HK-2 (cell line): ENCODE measurements around the gene UBB.
A peak's percentile ranks its signal among the peaks of the same experiment; 100 is the strongest.

Experiments used
- DNase-seq: peaks from one replicate; pipeline ENCODE4 v3.0.0-alpha.2; 2018; ENCODE audit not compliant: unreplicated experiment

The UBB gene

GRCh38 chr17:16380640-16381495 lies at the start of gene UBB:
Gene UBB, plus strand, starts transcription at chr17:16381091. Its CDS starts 817 bp downstream, at chr17:16381908.
- peak; percentile 94 for DNase-seq

- no peak for DNase-seq
Measured at GRCh38 chr17:16338391-16338790, 42.5 kb upstream of the UBB start.

- no peak for DNase-seq
Measured at GRCh38 chr17:16339402-16339801, 41.5 kb upstream of the UBB start.

GRCh38 chr17:16339959-16340358 lies 40.9 kb upstream of the UBB start:
- no peak for DNase-seq

- no peak for DNase-seq
Measured at GRCh38 chr17:16342979-16343378, 37.9 kb upstream of the UBB start.

GRCh38 chr17:16343569-16343968 lies 37.3 kb upstream of the UBB start:
- DNase-seq = no peak

GRCh38 chr17:16345565-16345964 lies 35.3 kb upstream of the UBB start:
- DNase-seq = no peak

- DNase-seq = no peak
Measured at GRCh38 chr17:16346721-16347271, 34.1 kb upstream of the UBB start.

GRCh38 chr17:16348586-16348985 lies 32.3 kb upstream of the UBB start:
- no peak for DNase-seq

- no peak for DNase-seq
Measured at GRCh38 chr17:16349431-16349830, 31.5 kb upstream of the UBB start.

- DNase-seq = no peak
Measured at GRCh38 chr17:16351831-16352230, 29.1 kb upstream of the UBB start.

- peak; percentile 44 for DNase-seq
Measured at GRCh38 chr17:16352303-16352666, 28.6 kb upstream of the UBB start.

GRCh38 chr17:16352667-16353316 lies 28.1 kb upstream of the UBB start:
- DNase-seq = peak; percentile 44

GRCh38 chr17:16353317-16354174 lies 27.3 kb upstream of the UBB start, which contains the start of gene CENPV:
Gene CENPV, minus strand, starts transcription at chr17:16353469. Its CDS starts 33 bp downstream, at chr17:16353436.
- no peak for DNase-seq

GRCh38 chr17:16354585-16354984 lies 26.3 kb upstream of the UBB start:
- DNase-seq = no peak

- no peak for DNase-seq
Measured at GRCh38 chr17:16358394-16358793, 22.5 kb upstream of the UBB start.

- DNase-seq = no peak
Measured at GRCh38 chr17:16361874-16362273, 19.0 kb upstream of the UBB start.

- peak; percentile 64 for DNase-seq
Measured at GRCh38 chr17:16363749-16364536, 16.9 kb upstream of the UBB start.

GRCh38 chr17:16364625-16365024 lies 16.3 kb upstream of the UBB start:
- no peak for DNase-seq

- no peak for DNase-seq
Measured at GRCh38 chr17:16371742-16372141, 9.1 kb upstream of the UBB start.
